Rectal smooth muscle tissue (tissue), 1 donor: ENCODE measurements around the gene VARS2.

Experiments
- H3K27ac ChIP-seq: one replicate; pipeline ENCODE4 v1.7.0; 2013; ENCODE audit warnings: low read depth, low read length, inconsistent platforms
- H3K27me3 ChIP-seq: one replicate; pipeline ENCODE4 v1.7.0; 2013; ENCODE audit warnings: low read length; ENCODE audit not compliant: control insufficient read depth, insufficient read depth
- H3K36me3 ChIP-seq: one replicate; pipeline ENCODE4 v1.7.0; 2013; ENCODE audit warnings: low read length; ENCODE audit not compliant: control insufficient read depth, insufficient read depth
- H3K4me1 ChIP-seq: one replicate; pipeline ENCODE4 v1.7.0; 2013; ENCODE audit warnings: low read length; ENCODE audit not compliant: control insufficient read depth, insufficient read depth
- H3K4me3 ChIP-seq: one replicate; pipeline ENCODE4 v1.7.0; 2013; ENCODE audit warnings: low read length
- H3K9ac ChIP-seq: one replicate; pipeline ENCODE4 v1.7.0; 2013; ENCODE audit warnings: low read length

The VARS2 gene

DNA sequence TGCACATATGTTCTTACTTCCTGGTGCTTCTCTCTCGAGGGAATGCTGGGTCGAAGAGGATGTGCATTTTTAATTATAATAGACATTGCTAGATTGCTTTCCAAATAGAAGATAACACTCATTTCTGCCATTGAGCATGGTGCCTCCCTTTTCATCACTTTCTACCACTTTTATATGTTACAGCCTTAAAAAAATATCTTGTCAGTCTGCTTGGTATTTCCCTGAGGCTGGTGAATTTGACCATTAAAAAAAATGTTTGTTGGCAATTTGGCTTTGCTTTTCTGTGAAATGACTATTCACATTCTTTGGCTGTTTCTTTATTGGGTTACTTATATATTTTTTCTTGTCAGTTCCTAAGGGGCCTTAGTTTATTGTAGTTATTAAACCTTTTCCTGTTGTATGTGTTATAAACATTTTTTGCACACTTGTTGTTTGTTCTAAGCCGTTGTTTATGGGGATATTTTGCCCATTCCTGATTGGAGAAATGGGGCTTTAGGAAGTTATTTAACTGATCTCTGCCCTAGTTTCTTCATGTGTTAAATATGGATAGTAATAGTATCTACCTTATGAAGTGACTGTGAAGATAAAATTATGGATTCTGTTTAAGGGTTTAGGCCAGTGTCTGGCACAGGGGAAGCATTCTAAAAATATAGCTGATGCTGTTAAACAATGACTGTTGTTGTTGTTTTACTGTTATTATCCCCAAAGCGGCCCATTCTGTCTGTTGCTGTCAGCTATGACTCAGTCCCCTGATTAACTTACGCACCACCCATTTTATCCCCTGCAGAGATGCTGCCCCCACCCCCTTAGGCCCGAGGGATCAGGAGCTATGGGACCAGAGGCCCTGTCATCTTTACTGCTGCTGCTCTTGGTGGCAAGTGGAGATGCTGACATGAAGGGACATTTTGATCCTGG is 25.9 kb upstream of the VARS2 start:
- Histone ChIP-seq H3K27ac (no peak overlapping the region), H3K4me3 (no peak overlapping the region), H3K4me1 (peaks cover 23% of the 10 kb centered on the region), H3K36me3 (peaks cover 26% of the 10 kb centered on the region), H3K9ac (no peak overlapping the region), H3K27me3 (no peaks in the 10 kb centered on the region)

DNA sequence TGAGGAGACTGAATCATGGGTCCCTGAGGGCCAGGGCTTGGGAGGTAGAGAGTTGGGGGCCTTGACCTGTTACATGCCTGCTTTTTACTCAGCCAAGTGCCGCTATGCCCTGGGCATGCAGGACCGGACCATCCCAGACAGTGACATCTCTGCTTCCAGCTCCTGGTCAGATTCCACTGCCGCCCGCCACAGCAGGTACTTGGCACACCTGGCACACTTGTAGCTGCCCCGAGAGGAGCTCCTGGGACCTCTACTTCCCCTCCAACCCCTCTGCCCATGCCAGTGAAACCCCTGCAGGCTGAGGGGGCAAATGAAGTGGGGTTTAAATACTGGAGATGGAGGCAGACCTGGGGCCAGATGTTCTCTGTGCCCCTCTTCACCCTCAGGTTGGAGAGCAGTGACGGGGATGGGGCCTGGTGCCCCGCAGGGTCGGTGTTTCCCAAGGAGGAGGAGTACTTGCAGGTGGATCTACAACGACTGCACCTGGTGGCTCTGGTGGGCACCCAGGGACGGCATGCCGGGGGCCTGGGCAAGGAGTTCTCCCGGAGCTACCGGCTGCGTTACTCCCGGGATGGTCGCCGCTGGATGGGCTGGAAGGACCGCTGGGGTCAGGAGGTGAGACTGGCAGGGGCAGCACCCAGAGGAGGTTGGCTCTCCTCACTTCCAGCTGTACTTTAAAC is 25.1 kb upstream of the VARS2 start:
- Histone ChIP-seq H3K27ac (no peak overlapping the region), H3K27me3 (no peaks in the 10 kb centered on the region), H3K4me3 (no peak overlapping the region), H3K9ac (no peak overlapping the region), H3K4me1 (peaks cover 20% of the 10 kb centered on the region), H3K36me3 (peaks cover 28% of the 10 kb centered on the region)

- peaks cover 33% of the 10 kb centered on the region for H3K36me3 ChIP-seq
- no peak overlapping the region for H3K4me3 ChIP-seq
- no peaks in the 10 kb centered on the region for H3K27me3 ChIP-seq
- H3K4me1 ChIP-seq, result peaks cover 20% of the 10 kb centered on the region
- H3K9ac ChIP-seq, result no peak overlapping the region
- no peak overlapping the region for H3K27ac ChIP-seq
Measured at GRCh38 chr6:30889496-30889885, 24.5 kb upstream of the VARS2 start.

DNA sequence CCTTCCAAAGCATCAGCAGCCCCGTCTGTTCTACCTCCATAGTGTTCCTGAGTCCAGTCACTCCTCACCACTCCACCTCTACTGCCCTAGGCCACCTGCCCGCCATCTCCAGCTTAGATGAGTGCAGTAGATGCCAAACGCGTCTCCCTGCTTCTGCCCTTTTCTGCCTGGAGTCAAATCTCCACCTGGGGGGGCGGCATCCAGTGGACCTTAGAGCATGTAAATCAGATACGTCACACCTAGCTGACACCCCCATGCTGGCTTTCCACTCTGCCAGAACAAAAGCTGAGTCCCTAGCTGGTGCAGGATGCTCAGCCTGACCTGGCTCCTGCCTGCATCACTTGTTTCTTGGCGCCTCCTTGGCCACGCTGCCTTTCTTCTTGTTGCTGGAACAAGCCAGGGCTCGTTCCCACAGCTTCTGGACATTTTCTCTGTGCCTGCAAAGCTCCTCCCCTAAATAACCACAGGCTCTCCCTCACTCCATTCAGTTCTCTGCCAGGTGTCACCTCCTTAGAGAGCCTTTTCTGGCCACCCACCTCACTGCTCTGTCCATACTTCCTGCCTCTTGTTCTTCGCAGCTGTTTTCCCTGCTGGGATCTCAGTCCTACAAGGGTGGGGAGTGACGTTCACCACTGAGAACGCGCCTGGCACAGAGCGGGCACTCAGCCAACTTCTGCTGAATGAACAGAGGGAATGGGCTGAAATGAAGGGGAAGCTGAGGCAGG is 24.0 kb upstream of the VARS2 start:
- H3K9ac ChIP-seq, result no peak overlapping the region
- H3K4me3 ChIP-seq, result no peak overlapping the region

GRCh38 chr6:30890646-30891449 is 23.2 kb upstream of the VARS2 start:
- Histone ChIP-seq H3K36me3 (peaks cover 45% of the 10 kb centered on the region), H3K9ac (no peak overlapping the region), H3K4me1 (peaks cover 14% of the 10 kb centered on the region), H3K27ac (no peak overlapping the region), H3K4me3 (no peak overlapping the region), H3K27me3 (no peaks in the 10 kb centered on the region)

More for the DNA sequence above, 24.0 kb upstream of the VARS2 start:
- H3K27me3 ChIP-seq, result no peaks in the 10 kb centered on the region
- peaks cover 38% of the 10 kb centered on the region for H3K36me3 ChIP-seq
- peaks cover 20% of the 10 kb centered on the region for H3K4me1 ChIP-seq
- H3K27ac ChIP-seq, result no peak overlapping the region

DNA sequence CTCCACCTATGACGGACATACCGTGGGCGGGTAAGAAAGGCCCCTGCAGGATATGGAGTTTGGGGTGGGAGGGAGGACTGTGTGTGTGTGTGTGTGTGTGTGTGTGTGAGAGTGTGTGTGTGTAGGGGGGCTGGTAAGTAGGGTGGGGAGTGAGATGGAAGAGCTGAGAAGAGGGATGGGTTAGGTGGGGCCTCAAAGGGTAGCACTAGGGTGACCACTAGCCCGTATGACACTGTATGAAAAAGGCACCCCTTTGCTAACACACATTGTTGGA is 22.7 kb upstream of the VARS2 start:
- Histone ChIP-seq H3K27ac (no peak overlapping the region), H3K9ac (no peak overlapping the region), H3K27me3 (no peaks in the 10 kb centered on the region), H3K36me3 (peaks cover 50% of the 10 kb centered on the region), H3K4me1 (peaks cover 11% of the 10 kb centered on the region), H3K4me3 (no peak overlapping the region)

DNA sequence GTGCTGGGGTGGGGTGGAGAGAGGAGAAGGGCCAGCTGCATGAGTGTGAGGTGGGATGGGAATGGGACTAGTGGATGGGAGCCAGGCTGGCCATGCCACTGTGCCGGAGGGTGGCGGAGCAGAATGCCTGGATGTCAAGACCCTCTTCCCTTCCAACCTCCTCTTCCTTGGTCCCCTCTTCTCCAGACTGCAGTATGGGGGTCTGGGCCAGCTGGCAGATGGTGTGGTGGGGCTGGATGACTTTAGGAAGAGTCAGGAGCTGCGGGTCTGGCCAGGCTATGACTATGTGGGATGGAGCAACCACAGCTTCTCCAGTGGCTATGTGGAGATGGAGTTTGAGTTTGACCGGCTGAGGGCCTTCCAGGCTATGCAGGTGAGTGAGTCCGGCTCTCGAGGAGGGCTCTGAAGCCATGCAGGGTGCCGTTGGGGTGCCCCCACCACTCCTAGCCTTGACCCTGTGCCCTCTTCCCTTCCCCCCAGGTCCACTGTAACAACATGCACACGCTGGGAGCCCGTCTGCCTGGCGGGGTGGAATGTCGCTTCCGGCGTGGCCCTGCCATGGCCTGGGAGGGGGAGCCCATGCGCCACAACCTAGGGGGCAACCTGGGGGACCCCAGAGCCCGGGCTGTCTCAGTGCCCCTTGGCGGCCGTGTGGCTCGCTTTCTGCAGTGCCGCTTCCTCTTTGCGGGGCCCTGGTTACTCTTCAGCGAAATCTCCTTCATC is 22.1 kb upstream of the VARS2 start:
- no peak overlapping the region for H3K27ac ChIP-seq
- no peak overlapping the region for H3K4me3 ChIP-seq
- H3K4me1 ChIP-seq, result peaks cover 5% of the 10 kb centered on the region
- H3K9ac ChIP-seq, result no peak overlapping the region
- peaks cover 50% of the 10 kb centered on the region for H3K36me3 ChIP-seq
- no peaks in the 10 kb centered on the region for H3K27me3 ChIP-seq

GRCh38 chr6:30893001-30893591 is 20.9 kb upstream of the VARS2 start:
- Histone ChIP-seq H3K27ac (no peak overlapping the region), H3K4me3 (no peak overlapping the region), H3K36me3 (peaks cover 55% of the 10 kb centered on the region), H3K9ac (no peak overlapping the region), H3K27me3 (no peaks in the 10 kb centered on the region), H3K4me1 (peaks cover 5% of the 10 kb centered on the region)

GRCh38 chr6:30893666-30894065 is 20.4 kb upstream of the VARS2 start:
- peaks cover 61% of the 10 kb centered on the region for H3K36me3 ChIP-seq
- no peak overlapping the region for H3K4me3 ChIP-seq

GRCh38 chr6:30894381-30894780 is 19.7 kb upstream of the VARS2 start:
- no peaks in the 10 kb centered on the region for H3K27me3 ChIP-seq
- H3K4me1 ChIP-seq, result peaks cover 5% of the 10 kb centered on the region
- H3K27ac ChIP-seq, result no peak overlapping the region
- no peak overlapping the region for H3K9ac ChIP-seq
- H3K36me3 ChIP-seq, result peaks cover 68% of the 10 kb centered on the region
- no peak overlapping the region for H3K4me3 ChIP-seq

More at GRCh38 chr6:30893666-30894065, 20.4 kb upstream of the VARS2 start:
- no peak overlapping the region for H3K27ac ChIP-seq
- peaks cover 5% of the 10 kb centered on the region for H3K4me1 ChIP-seq
- no peak overlapping the region for H3K9ac ChIP-seq
- no peaks in the 10 kb centered on the region for H3K27me3 ChIP-seq

DNA sequence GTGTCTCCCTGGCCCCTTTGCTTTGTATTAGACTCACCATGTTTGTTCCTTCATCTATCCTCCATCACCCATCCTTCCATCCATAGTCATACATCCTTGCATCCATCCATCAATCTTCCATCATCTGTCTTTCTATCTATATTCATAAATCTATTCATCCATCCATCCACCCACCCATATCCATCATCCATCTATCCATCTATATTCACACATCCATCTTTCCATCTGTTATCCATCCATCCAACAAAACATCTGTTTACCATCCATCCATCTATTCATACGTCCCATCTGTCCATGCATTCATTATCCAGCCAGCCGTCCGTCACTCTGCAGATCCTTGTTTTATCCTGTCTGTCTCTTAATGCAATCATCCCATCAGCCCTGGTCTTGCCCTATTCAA is 19.1 kb upstream of the VARS2 start:
- H3K9ac ChIP-seq, result no peak overlapping the region
- peaks cover 65% of the 10 kb centered on the region for H3K36me3 ChIP-seq
- H3K27ac ChIP-seq, result no peak overlapping the region

More for the DNA sequence above, 19.1 kb upstream of the VARS2 start:
- Histone ChIP-seq H3K4me3 (no peak overlapping the region), H3K4me1 (peaks cover 4% of the 10 kb centered on the region), H3K27me3 (no peaks in the 10 kb centered on the region)
